OCI-LY3 (cell line): ENCODE results near the gene ANXA4.
"Not testable (repeated sequence)": the region's sequence is repeated elsewhere in the genome, so short reads cannot be mapped to it uniquely, and the experiment has no call there.

ENCODE experiments used
- H2AFZ ChIP-seq: fragments of 200-600, 300-600 bp; shearing (Covaris generic); 2 replicates; pipeline ENCODE4 v1.6.0; 2014; ENCODE audit warnings: antibody characterized with exemption, low read depth, low read length
- H3K27ac ChIP-seq: fragments of 200-600, 300-600 bp; sonication (generic); 2 replicates; pipeline ENCODE4 v1.5.1; 2014; ENCODE audit warnings: mild to moderate bottlenecking, low read length, moderate library complexity, mixed read lengths
- H3K27me3 ChIP-seq: fragments of 200-600, 300-600 bp; sonication (generic); 2 replicates; pipeline ENCODE4 v1.6.1; 2014; ENCODE audit warnings: low read depth, low read length, mixed read lengths
- H3K36me3 ChIP-seq: fragments of 200-600, 300-600 bp; sonication (generic); replicated peaks from 2 replicates; pipeline ENCODE3; 2014; ENCODE audit warnings: low read depth, low read length, mixed read lengths
- H3K4me1 ChIP-seq: fragments of 300-600, 200-600 bp; sonication (generic); 2 replicates; pipeline ENCODE4 v1.6.1; 2014; ENCODE audit warnings: low read length, mixed read lengths
- H3K4me2 ChIP-seq: fragments of 200-600, 300-600 bp; sonication (generic); 2 replicates; pipeline ENCODE4 v1.6.1; 2014; ENCODE audit warnings: low read length, mixed read lengths
- H3K4me3 ChIP-seq: fragments of 300-600, 200-600 bp; sonication (generic); 2 replicates; pipeline ENCODE4 v1.5.1; 2014; ENCODE audit warnings: antibody characterized with exemption, mild to moderate bottlenecking, low read length, moderate library complexity
- H3K79me2 ChIP-seq: fragments of 300-600, 200-600 bp; shearing (Covaris generic); 2 replicates; pipeline ENCODE4 v1.6.1; 2014; ENCODE audit warnings: mild to moderate bottlenecking, low read length, mixed read lengths
- H3K9ac ChIP-seq: fragments of 300-600, 200-600 bp; shearing (Covaris generic); 2 replicates; pipeline ENCODE4 v1.6.0; 2014; ENCODE audit warnings: mild to moderate bottlenecking, low read length, moderate library complexity
- H3K9me3 ChIP-seq: fragments of 200-600, 300-600 bp; shearing (Covaris generic); 2 replicates; pipeline ENCODE4 v1.6.1; 2014; ENCODE audit warnings: low read length, mixed read lengths; ENCODE audit not compliant: insufficient read depth
- H4K20me1 ChIP-seq: fragments of 200-600, 300-600 bp; sonication (generic); 2 replicates; pipeline ENCODE4 v1.6.1; 2016; ENCODE audit warnings: low read length, mixed read lengths; ENCODE audit not compliant: insufficient read depth
- CTCF ChIP-seq: fragments of 200-600, 300-600 bp; sonication (generic); IDR thresholded peaks from 2 replicates; pipeline ENCODE4 v1.5.1; 2014; ENCODE audit warnings: antibody characterized with exemption, low read length, low read depth
- EZH2phosphoT487 ChIP-seq: fragments of 200-600 bp; shearing (Covaris generic); IDR thresholded peaks from 2 replicates; pipeline ENCODE4 v1.6.1; 2018; ENCODE audit warnings: antibody characterized with exemption, mixed run types, low read depth

ANXA4 gene

GRCh38 chr2:69714024-69714423, 27.9 kb upstream of the ANXA4 start:
- H4K20me1 ChIP-seq = no peaks in the 10 kb centered on the region
- H2AFZ ChIP-seq = no peak overlapping the region
- H3K27me3 ChIP-seq = peaks cover 47% of the 10 kb centered on the region
- no peak overlapping the region for H3K4me3 ChIP-seq
- no peaks in the 10 kb centered on the region for H3K79me2 ChIP-seq
- no peaks in the 10 kb centered on the region for H3K36me3 ChIP-seq
- no peak overlapping the region for H3K9ac ChIP-seq
- TF ChIP-seq CTCF (no peak), EZH2phosphoT487 (no peak)
- H3K9me3 ChIP-seq = no peaks in the 10 kb centered on the region
- H3K4me2 ChIP-seq = no peak overlapping the region
- H3K27ac ChIP-seq = no peak overlapping the region
- peaks cover 24% of the 10 kb centered on the region for H3K4me1 ChIP-seq

DNA sequence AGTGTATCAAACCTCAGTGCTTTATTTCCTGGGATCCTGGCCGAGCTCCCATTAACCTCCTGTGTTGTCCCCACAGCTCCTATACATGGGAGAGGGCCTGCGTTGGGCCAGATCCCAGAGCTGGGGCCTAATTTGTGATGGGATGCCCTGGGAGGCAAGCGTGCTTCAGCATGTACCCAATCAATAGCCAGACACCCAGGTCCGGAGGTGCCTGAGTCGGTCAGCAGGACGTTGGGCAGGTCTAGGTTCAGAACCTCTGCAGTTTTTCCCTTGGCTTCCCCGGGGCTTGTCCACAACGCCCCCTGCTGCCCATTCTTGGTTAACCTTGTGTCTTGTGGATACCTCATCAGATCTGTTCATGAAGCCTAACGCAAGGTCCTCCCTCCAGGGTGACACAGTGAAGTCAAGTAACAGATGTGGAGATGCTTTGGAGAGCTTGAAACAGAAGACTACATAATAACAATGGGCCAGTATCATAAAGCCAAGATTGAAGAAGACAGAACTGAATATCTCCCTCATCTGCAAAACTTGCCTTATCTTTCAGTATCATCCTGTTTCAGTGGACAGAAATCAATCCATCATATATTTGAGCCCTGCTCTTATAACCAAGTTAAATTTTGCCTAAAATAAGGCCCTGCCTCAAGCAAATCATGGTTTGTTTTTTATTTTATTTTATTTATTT, 27.3 kb upstream of the ANXA4 start:
- peak overlapping the region; percentile 61 for H3K4me2 ChIP-seq
- peaks cover 40% of the 10 kb centered on the region for H3K27me3 ChIP-seq
- H3K4me1 ChIP-seq = peaks cover 24% of the 10 kb centered on the region
- H3K9ac ChIP-seq, H2AFZ ChIP-seq, H4K20me1 ChIP-seq, H3K9me3 ChIP-seq, H3K79me2 ChIP-seq, H3K4me3 ChIP-seq, H3K27ac ChIP-seq, H3K36me3 ChIP-seq: not testable (repeated sequence)
- peak; percentile 82 for TF ChIP-seq CTCF

- no peaks in the 10 kb centered on the region for H4K20me1 ChIP-seq
- H3K36me3 ChIP-seq = no peaks in the 10 kb centered on the region
- H3K9me3 ChIP-seq = no peaks in the 10 kb centered on the region
- H3K9ac ChIP-seq = no peak overlapping the region
- peaks cover 34% of the 10 kb centered on the region for H3K27me3 ChIP-seq
- no peak overlapping the region for H2AFZ ChIP-seq
- no peaks in the 10 kb centered on the region for H3K79me2 ChIP-seq
- H3K4me3 ChIP-seq = no peak overlapping the region
- TF ChIP-seq CTCF = no peak
- no peak for TF ChIP-seq EZH2phosphoT487
- H3K4me1 ChIP-seq = peaks cover 24% of the 10 kb centered on the region
- H3K4me2 ChIP-seq = no peak overlapping the region
- H3K27ac ChIP-seq = no peak overlapping the region
Measured at GRCh38 chr2:69715964-69716363, 26.0 kb upstream of the ANXA4 start.

DNA sequence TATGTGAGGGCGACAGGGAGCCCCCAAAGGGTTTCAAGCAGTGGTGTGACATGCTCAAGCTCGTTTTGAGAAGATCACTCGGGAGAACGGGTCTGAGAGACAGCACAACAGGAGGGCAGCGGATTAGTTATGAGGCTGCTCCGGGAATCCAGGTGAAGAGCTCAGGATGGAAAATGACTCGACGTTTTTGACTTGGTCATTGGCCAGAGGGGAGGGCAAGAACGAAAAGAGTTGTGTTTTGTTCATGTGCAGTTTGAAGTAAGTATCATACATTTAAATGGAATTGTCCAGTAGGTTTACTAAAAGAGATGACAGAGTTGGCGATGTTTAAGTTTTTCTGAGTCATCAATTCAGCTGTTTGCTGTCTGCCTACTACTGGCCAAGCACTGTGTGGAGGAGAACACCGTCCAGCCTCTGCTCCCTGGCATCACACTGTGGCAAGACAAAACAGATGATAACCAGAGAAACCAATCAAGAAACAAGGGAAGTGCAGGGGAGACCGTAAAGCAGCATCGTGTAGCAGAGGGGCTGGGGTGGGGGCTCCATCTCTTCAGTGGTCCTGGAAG, 25.3 kb upstream of the ANXA4 start:
- H3K79me2 ChIP-seq = no peaks in the 10 kb centered on the region
- H3K4me3 ChIP-seq = no peak overlapping the region
- H3K27me3 ChIP-seq = peaks cover 30% of the 10 kb centered on the region
- H4K20me1 ChIP-seq = no peaks in the 10 kb centered on the region
- no peak overlapping the region for H2AFZ ChIP-seq
- H3K9ac ChIP-seq = no peak overlapping the region
- H3K27ac ChIP-seq = no peak overlapping the region
- H3K4me1 ChIP-seq = peaks cover 20% of the 10 kb centered on the region
- H3K36me3 ChIP-seq = no peaks in the 10 kb centered on the region
- H3K9me3 ChIP-seq = no peaks in the 10 kb centered on the region
- no peak overlapping the region for H3K4me2 ChIP-seq
- no peak for TF ChIP-seq EZH2phosphoT487
- no peak for TF ChIP-seq CTCF
